Mononuclear cell (primary cell): Measurements from ENCODE around the gene SLC6A6. TPM values are rescaled to one million over a fixed set of nuclear protein-coding genes. Genes with fewer than 3 reads are reported as not detected.

ENCODE experiments used
- total RNA-seq: library from RNA; depleted of rRNA; stranded (reverse); fragments of >200 nt; gene quantifications from one replicate; pipeline ENCODE4 v1.2.3, GENCODE V29; 2012

The SLC6A6 gene
- total RNA-seq, 1 donor = 53.7 TPM

Other genes starting within 250 kb of the SLC6A6 start
- 48.7 TPM for gene XPC, start 224.0 kb upstream of the SLC6A6 start, total RNA-seq
- gene LSM3, start 223.8 kb upstream of the SLC6A6 start, total RNA-seq = 7.1 TPM
- not detected for gene GRIP2, start 137.7 kb downstream of the SLC6A6 start, total RNA-seq
- 37.3 TPM for gene CCDC174, start 249.2 kb downstream of the SLC6A6 start, total RNA-seq